Heart right ventricle (tissue), 16 donors: ENCODE results near the gene MYO5B. TPM values are rescaled to one million over a fixed set of nuclear protein-coding genes. Genes with fewer than 3 reads are reported as not detected.

Experiments used
- ATAC-seq, 8 donors: fragments of 200-7000 bp; cut with Tn5 transposase; one replicate each; pipeline ENCODE4 v1.9.1; 2020; ENCODE audit warnings: mild to moderate bottlenecking in 8 of 8, moderate library complexity in 8 of 8, moderate number of reproducible peaks in 1 of 8
- DNase-seq, 2 donors: peaks; one replicate each; pipeline ENCODE4 v3.0.0-alpha.2; 2020
- H3K27ac ChIP-seq, 10 donors: fragments of 200-600 bp; sonication (generic) in 2 of 10; one replicate each; pipeline versions ENCODE4 v1.5.0 to v1.8.0; 2020 to 2022; ENCODE audit warnings: mild to moderate bottlenecking in 3 of 10
- H3K27me3 ChIP-seq, 7 donors: fragments of 200-600 bp; one replicate each; pipeline ENCODE4 v1.8.0; 2021 to 2022; ENCODE audit warnings: mild to moderate bottlenecking in 2 of 7
- H3K36me3 ChIP-seq, 9 donors: fragments of 200-600 bp; sonication (generic) in 1 of 9; one replicate each; pipeline versions ENCODE4 v1.5.0 to v1.8.0; 2020 to 2022; ENCODE audit warnings: mild to moderate bottlenecking in 2 of 9
- H3K4me1 ChIP-seq, 9 donors: fragments of 200-600 bp; sonication (generic) in 1 of 9; one replicate each; pipeline versions ENCODE4 v1.5.0 to v1.8.0; 2020 to 2022; ENCODE audit warnings: mild to moderate bottlenecking in 4 of 9
- H3K4me3 ChIP-seq, 10 donors: fragments of 200-600 bp; sonication (generic) in 2 of 10; one replicate each; pipeline versions ENCODE4 v1.5.0 to v1.8.0; 2020 to 2022; ENCODE audit warnings: mild to moderate bottlenecking in 7 of 10, moderate library complexity in 2 of 10
- H3K9me3 ChIP-seq, 11 donors: fragments of 200-600 bp in 10 of 11; sonication (generic) in 2 of 11; one replicate each; pipeline versions ENCODE4 v1.5.0 to v1.8.0; 2013 to 2022; ENCODE audit warnings: mild to moderate bottlenecking in 2 of 11, control low read depth in 1 of 11, moderate library complexity in 1 of 11
- WGBS, 2 donors: extraction: QIAGEN DNeasy Blood & Tissue Kit; methylation state at CpG; one replicate each; pipeline ENCODE4 v1.1.7; 2013; ENCODE audit warnings: inconsistent platforms in 1 of 2; 5-methylcytosine and 5-hydroxymethylcytosine counted together
- intact Hi-C, 10 donors: fragments of 100-400 bp; cut with DNase I; formaldehyde crosslinking; loops; one replicate each; pipeline versions ENCODE4 v1.11.1 to v1.14.2; 2022
- polyA plus RNA-seq, 2 donors: library from polyadenylated mRNA; stranded (reverse); fragments of 200-250 nt; gene quantifications; one replicate each; pipeline ENCODE4 v1.2.3, GENCODE V29; 2013
- total RNA-seq, 10 donors: library from RNA; stranded (reverse); fragmentation: NEBNext Ultra II Directional in 3 of 10; extraction: Animal tissue kit (Norgen Biotek cat#: 25700) in 3 of 10; gene quantifications; one replicate each; pipeline versions ENCODE4 v1.2.1 to v1.2.4, GENCODE V29; 2021 to 2023
- TF ChIP-seq, protein P1 (sequence below), 9 donors: fragments of 200-600 bp; sonication (generic) in 2 of 9; IDR thresholded peaks; one replicate each; pipeline versions ENCODE4 v1.5.0 to v1.8.0; 2021 to 2022; ENCODE audit warnings: antibody characterized with exemption in 9 of 9, mild to moderate bottlenecking in 5 of 9, moderate library complexity in 1 of 9
- donor health status: Arrhythmogenic right ventricular cardiomyopathy.
- donor health status: ischemic (EF 13 %, LVEDD 7.1; RV severe dilation, severe dysfunction).
- donor health status: healthy with polysubstance abuse.
- donor health status: DM: no; HTN: yes; CAD: no.
- donor health status: DM: no; HTN: no; CAD: no.
- donor health status: ischemic (EF 25% LVEDD 6.9; RV normal size, moderate dysfunction).
- donor health status: ischemic (EF 25% LVEDD 5.7; RV mildly dilated, moderate dysfunction).
- donor health status: healthy.
- donor health status: DM: yes; HTN: yes; CAD: no.
- donor health status: Ischemic cardiomyopathy.
- donor health status: ischemic (EF 35%, LVEDD 5.7; RV mildly dilated, moderate dysfunction).
- donor health status: nonischemic (EF 11% LVEDD 7.7; RV severe dilation, severe dysfunction).
- donor health status: DM: yes; HTN: yes; CAD: no.
- donor health status: PGD.
- donor health status: ischemic (EF 29% LVEDD 5.4; RV normal size, mild dysfunction).
- donor health status: nonischemic (EF 23%, LVEDD 6.1; RV moderate dilation, normal function).

The MYO5B gene
- total and polyA plus RNA-seq, 12 donors = 0.20 to 3.7 (median 0.93) TPM

DNA sequence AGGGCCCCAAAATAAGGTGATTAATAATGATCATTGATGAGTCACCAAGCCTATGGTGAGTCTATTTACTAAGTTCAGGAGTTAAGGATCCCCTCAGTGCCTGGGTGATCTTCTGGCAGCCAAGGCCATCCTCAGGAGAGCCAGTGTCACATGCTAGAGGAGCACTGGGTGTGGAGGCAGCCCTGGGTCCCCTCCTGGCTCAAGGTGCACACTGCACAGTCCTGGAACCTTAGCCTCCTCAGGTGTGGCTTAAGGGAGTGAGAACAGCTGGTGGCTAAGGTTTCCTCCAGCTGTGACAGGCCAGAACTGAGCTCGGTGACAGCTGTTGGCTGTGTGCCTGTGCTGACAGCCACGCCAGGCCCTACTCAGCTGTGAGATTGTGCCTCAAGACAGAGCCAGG is 329.5 kb downstream of the MYO5B start:
- H3K27ac ChIP-seq = no peak overlapping the region
- H3K9me3 ChIP-seq = no peaks in the 10 kb centered on the region
- 12 to 13% methylated on average over 2 of the region's 2 CpGs for WGBS, 2 donors
- TF ChIP-seq, protein P1, sequence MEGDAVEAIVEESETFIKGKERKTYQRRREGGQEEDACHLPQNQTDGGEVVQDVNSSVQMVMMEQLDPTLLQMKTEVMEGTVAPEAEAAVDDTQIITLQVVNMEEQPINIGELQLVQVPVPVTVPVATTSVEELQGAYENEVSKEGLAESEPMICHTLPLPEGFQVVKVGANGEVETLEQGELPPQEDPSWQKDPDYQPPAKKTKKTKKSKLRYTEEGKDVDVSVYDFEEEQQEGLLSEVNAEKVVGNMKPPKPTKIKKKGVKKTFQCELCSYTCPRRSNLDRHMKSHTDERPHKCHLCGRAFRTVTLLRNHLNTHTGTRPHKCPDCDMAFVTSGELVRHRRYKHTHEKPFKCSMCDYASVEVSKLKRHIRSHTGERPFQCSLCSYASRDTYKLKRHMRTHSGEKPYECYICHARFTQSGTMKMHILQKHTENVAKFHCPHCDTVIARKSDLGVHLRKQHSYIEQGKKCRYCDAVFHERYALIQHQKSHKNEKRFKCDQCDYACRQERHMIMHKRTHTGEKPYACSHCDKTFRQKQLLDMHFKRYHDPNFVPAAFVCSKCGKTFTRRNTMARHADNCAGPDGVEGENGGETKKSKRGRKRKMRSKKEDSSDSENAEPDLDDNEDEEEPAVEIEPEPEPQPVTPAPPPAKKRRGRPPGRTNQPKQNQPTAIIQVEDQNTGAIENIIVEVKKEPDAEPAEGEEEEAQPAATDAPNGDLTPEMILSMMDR (IDR thresholded peaks at IDR 0.05) = no peak
- peak in 1 of 2 donors; percentile 31 for DNase-seq
- ATAC-seq = peak in 7 of 8 donors; percentile 25 to 76 (median 72)
- H3K36me3 ChIP-seq = no peaks in the 10 kb centered on the region
- no peaks in the 10 kb centered on the region for H3K4me1 ChIP-seq
- H3K27me3 ChIP-seq = peaks cover 0 to 18% (median 0%) of the 10 kb centered on the region in 7 donors
- intact Hi-C loops = no loop called here
- H3K4me3 ChIP-seq = no peak overlapping the region

DNA sequence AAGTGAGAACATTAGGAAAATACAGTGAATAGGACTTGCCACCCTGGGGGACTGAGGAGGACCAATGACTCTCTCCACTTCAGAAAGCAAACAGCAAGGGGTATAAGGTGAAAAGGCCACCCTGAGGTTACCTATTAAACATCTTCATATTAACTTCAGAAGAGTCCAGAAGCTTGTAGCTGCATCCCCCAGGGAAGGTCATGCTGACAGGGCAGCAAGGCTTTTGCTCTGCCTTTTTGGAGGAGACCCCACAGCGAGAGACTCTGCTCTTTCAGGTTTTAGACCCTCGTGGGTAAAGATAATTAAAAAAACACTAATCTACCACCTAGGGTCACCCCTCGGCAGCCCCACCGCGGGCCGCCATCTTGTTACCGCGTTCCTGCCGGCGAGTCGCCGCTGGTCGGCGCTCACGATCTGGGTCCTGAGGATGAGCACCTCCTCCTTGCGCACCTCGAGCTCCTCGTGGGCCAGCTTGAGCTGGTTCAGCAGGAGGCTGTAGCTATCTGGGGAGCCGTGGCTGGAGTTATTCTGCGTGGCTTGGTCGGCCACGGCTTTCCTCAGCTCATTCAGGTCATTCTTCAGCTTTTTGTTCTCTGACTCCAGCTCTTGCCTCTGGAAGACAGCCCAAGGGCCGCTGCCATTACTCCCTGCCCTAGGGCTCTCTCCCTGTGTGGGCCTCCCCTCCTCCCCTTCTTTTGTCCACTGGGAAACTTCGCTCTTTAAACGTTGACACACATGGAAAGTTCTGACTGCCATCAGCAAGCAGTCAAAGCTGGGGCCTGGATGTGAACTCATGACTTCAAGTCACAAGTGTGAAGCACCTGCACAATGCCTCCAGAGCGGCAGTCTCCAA is 331.0 kb downstream of the MYO5B start:
- H3K9me3 ChIP-seq = no peaks in the 10 kb centered on the region
- TF ChIP-seq, protein P1 (IDR thresholded peaks at IDR 0.05) = no peak
- DNase-seq (no peak), ATAC-seq (no peak)
- H3K27ac ChIP-seq = no peak overlapping the region
- H3K4me1 ChIP-seq = no peaks in the 10 kb centered on the region
- H3K4me3 ChIP-seq = no peak overlapping the region
- intact Hi-C loops = loop anchor here in 1 of 10 donors (5.0 kb wide), 1 partner anchor 302 kb away; the partner anchor contains the start of gene LIPG
- H3K36me3 ChIP-seq = no peaks in the 10 kb centered on the region
- 87 to 88% methylated on average over 26 of the region's 26 CpGs for WGBS, 2 donors
- peaks cover 0 to 16% (median 0%) of the 10 kb centered on the region in 7 donors for H3K27me3 ChIP-seq

DNA sequence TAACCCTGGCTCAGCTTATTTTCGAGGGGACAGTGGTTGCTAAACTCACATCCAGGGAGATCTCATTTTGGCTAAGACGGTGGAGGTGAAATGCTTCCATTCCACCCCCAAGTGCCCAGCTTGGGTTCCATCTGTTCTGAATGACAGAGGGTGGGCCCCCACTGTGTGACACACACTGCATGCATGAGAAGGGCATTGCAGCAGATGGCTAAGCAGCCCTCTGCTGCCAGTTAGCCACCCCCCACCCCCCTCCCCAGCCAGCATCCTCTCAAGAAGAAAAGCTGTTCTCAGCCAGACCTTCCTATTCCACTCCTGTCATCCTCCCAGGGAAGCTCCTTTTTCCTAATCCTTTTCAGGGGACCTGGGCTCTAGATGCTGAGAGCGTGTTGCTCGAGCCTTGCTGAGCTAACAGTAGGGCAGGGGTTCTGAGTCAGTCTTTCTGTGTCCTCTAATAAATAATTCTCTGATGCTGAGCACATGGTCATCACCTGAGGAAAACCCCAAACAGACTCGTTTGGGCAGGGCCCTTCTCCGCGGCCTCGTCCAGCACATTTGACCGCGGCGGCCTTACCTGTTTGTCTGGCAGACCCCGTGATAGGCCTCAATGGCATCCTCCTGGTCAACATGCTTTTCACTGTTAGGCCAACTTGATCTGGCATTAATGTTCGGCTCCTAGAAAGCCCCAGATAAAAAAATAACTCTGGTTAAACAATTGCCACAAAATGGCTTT is 332.1 kb downstream of the MYO5B start:
- ATAC-seq = no peak
- no peaks in the 10 kb centered on the region for H3K36me3 ChIP-seq
- DNase-seq = no peak
- peaks cover 0 to 11% (median 0%) of the 10 kb centered on the region in 7 donors for H3K27me3 ChIP-seq
- H3K4me1 ChIP-seq = peaks cover 0 to 3% (median 0%) of the 10 kb centered on the region in 9 donors
- H3K9me3 ChIP-seq = no peaks in the 10 kb centered on the region
- TF ChIP-seq, protein P1 (IDR thresholded peaks at IDR 0.05) = no peak
- H3K4me3 ChIP-seq = no peak overlapping the region
- 84 to 87% methylated on average over 13 of the region's 13 CpGs for WGBS, 2 donors
- intact Hi-C loops = loop anchor here in 1 of 10 donors (5.0 kb wide), 1 partner anchor 301 kb away; the partner anchor contains the start of gene LIPG
- H3K27ac ChIP-seq = no peak overlapping the region

- no peak overlapping the region for H3K4me3 ChIP-seq
- no peaks in the 10 kb centered on the region for H3K9me3 ChIP-seq
- no peak for DNase-seq
- WGBS, 2 donors = 66 to 70% methylated on average over 3 of the region's 3 CpGs
- H3K36me3 ChIP-seq = no peaks in the 10 kb centered on the region
- TF ChIP-seq, protein P1 (IDR thresholded peaks at IDR 0.05) = peak in 6 of 9 donors; percentile 21 to 39 (median 26)
- intact Hi-C loops = loop anchor here in 1 of 10 donors (5.0 kb wide), 1 partner anchor 299 kb away; the partner anchor contains the start of gene LIPG
- H3K27me3 ChIP-seq = peaks cover 0 to 11% (median 0%) of the 10 kb centered on the region in 7 donors
- H3K4me1 ChIP-seq = peaks cover 0 to 3% (median 0%) of the 10 kb centered on the region in 9 donors
- no peak overlapping the region for H3K27ac ChIP-seq
- no peak for ATAC-seq
Measured at GRCh38 chr18:49861659-49862058, 333.3 kb downstream of the MYO5B start.
